Sigmoid colon (tissue), 4 donors: ENCODE measurements around the gene CEACAM5.

Experiments used
- CTCF ChIP-seq, 4 experiments: fragments of 450-650 bp in 3 of 4; fragments of 200-600 bp in 1 of 4; IDR thresholded peaks; one replicate each; pipeline ENCODE4 v1.5.1; 2016 to 2019; ENCODE audit warnings: antibody characterized with exemption in 4 of 4, mild to moderate bottlenecking in 3 of 4, moderate library complexity in 2 of 4
- EP300 ChIP-seq, 4 donors: sonication (generic); formaldehyde crosslinking; IDR thresholded peaks; one replicate each; pipeline ENCODE4 v1.6.1; 2017; ENCODE audit warnings: antibody characterized with exemption in 4 of 4
- POLR2A ChIP-seq, 2 donors: fragments of 450-650 bp; IDR thresholded peaks; one replicate each; pipeline ENCODE4 v1.6.1; 2016; ENCODE audit warnings: antibody characterized with exemption in 2 of 2, mild to moderate bottlenecking in 2 of 2, moderate library complexity in 2 of 2
- POLR2AphosphoS5 ChIP-seq, 4 donors: sonication (generic); formaldehyde crosslinking; IDR thresholded peaks; one replicate each; pipeline ENCODE4 v1.6.1; 2017; ENCODE audit warnings: antibody characterized with exemption in 4 of 4

- TF ChIP-seq CTCF (IDR thresholded peaks at IDR 0.05), result no peak
- TF ChIP-seq POLR2A (IDR thresholded peaks at IDR 0.05), result no peak
- no peak for TF ChIP-seq EP300 (IDR thresholded peaks at IDR 0.05)
- TF ChIP-seq POLR2AphosphoS5 (IDR thresholded peaks at IDR 0.05), result no peak
Observed at GRCh38 chr19:41707502-41707812, 969 bp upstream of the CEACAM5 start.
